Calu3 (cell line): ENCODE data around the gene TP63. TPM values are rescaled to one million over a fixed set of nuclear protein-coding genes. Genes with fewer than 3 reads are reported as not detected.

Experiments
- BruUV-seq: library from RNA; stranded (reverse); fragments of 400-500 nt; replicated peaks from 2 replicates; lab custom pipeline; 2021; lab: Mats Ljungman, UMichigan
- CTCF ChIA-PET: fragments of 300-600 bp; sonication (Branson Sonifier 250); formaldehyde crosslinking; loops from one replicate; lab custom pipeline; 2022; ENCODE audit warnings: antibody characterized with exemption; lab: Charles Lee
- DNase-seq: peaks from one replicate; pipeline ENCODE4 v3.0.0; 2022
- H3K27ac Mint-ChIP-seq: one replicate; pipeline ENCODE4 v1.8.0; 2022; ENCODE audit warnings: mixed read lengths; ENCODE audit not compliant: unreplicated experiment
- H3K27me3 Mint-ChIP-seq: one replicate; pipeline ENCODE4 v1.8.0; 2022; ENCODE audit warnings: mixed read lengths; ENCODE audit not compliant: unreplicated experiment
- H3K36me3 Mint-ChIP-seq: one replicate; pipeline ENCODE4 v1.8.0; 2022; ENCODE audit warnings: mild to moderate bottlenecking, moderate library complexity, mixed read lengths; ENCODE audit not compliant: insufficient read depth, unreplicated experiment
- H3K4me1 Mint-ChIP-seq: one replicate; pipeline ENCODE4 v1.8.0; 2022; ENCODE audit warnings: mild to moderate bottlenecking, low read depth, mixed read lengths; ENCODE audit not compliant: unreplicated experiment
- H3K4me3 Mint-ChIP-seq: one replicate; pipeline ENCODE4 v1.8.0; 2022; ENCODE audit warnings: mild to moderate bottlenecking, low read depth, moderate library complexity, mixed read lengths; ENCODE audit not compliant: unreplicated experiment
- H3K9me3 Mint-ChIP-seq: one replicate; pipeline ENCODE4 v1.8.0; 2022; ENCODE audit warnings: low read depth, mixed read lengths; ENCODE audit not compliant: unreplicated experiment
- CTCF ChIP-seq: fragments of 200-600 bp; IDR thresholded peaks from one replicate; pipeline ENCODE4 v1.8.0; 2022; ENCODE audit warnings: antibody characterized with exemption; ENCODE audit not compliant: unreplicated experiment
- intact Hi-C: fragments of 100-400 bp; cut with micrococcal nuclease; formaldehyde crosslinking; loops from one replicate; pipeline ENCODE4 v1.10.0; 2022; ENCODE audit not compliant: unreplicated experiment
- total RNA-seq: library from RNA; stranded (reverse); gene quantifications from 2 replicates; pipeline ENCODE4 v1.2.3, GENCODE V29; 2022

Gene TP63
- total RNA-seq, 1 experiment from 2014 or later: not detected

- Mint-ChIP-seq H3K27me3 (no peaks in the 10 kb centered on the region), H3K4me3 (no peak overlapping the region), H3K4me1 (no peaks in the 10 kb centered on the region), H3K36me3 (no peaks in the 10 kb centered on the region), H3K9me3 (no peaks in the 10 kb centered on the region), H3K27ac (no peak overlapping the region)
- no peak for DNase-seq
- intact Hi-C loops: no loop called here
- CTCF ChIA-PET: no interaction called here
- TF ChIP-seq CTCF: no peak
- no TSS peak for BruUV-seq
These were observed 238.0 kb downstream of the TP63 start for GRCh38 chr3:189869165-189869564.

GRCh38 chr3:189871418-189871817 lies 240.2 kb downstream of the TP63 start:
- intact Hi-C loops: no loop called here
- no peaks in the 10 kb centered on the region for H3K9me3 Mint-ChIP-seq
- BruUV-seq: no TSS peak
- no peaks in the 10 kb centered on the region for H3K27me3 Mint-ChIP-seq
- H3K36me3 Mint-ChIP-seq: no peaks in the 10 kb centered on the region
- TF ChIP-seq CTCF: no peak
- H3K4me3 Mint-ChIP-seq: no peak overlapping the region
- no peak overlapping the region for H3K27ac Mint-ChIP-seq
- CTCF ChIA-PET: interaction anchor here (0.6 kb wide), 1 partner anchor 1075 kb away, joined by 3 read pairs; no protein-coding TSS in a partner anchor
- DNase-seq: no peak
- no peaks in the 10 kb centered on the region for H3K4me1 Mint-ChIP-seq

- no peaks in the 10 kb centered on the region for H3K36me3 Mint-ChIP-seq
- intact Hi-C loops: no loop called here
- H3K4me3 Mint-ChIP-seq: no peak overlapping the region
- no peak overlapping the region for H3K27ac Mint-ChIP-seq
- H3K4me1 Mint-ChIP-seq: peaks cover 15% of the 10 kb centered on the region
- no peaks in the 10 kb centered on the region for H3K27me3 Mint-ChIP-seq
- BruUV-seq: no TSS peak
- CTCF ChIA-PET: interaction anchor here (0.7 kb wide), 1 partner anchor 78 kb away, joined by 4 read pairs; no protein-coding TSS in a partner anchor
- H3K9me3 Mint-ChIP-seq: no peaks in the 10 kb centered on the region
- no peak for TF ChIP-seq CTCF
- DNase-seq: no peak
These were observed 252.0 kb downstream of the TP63 start for GRCh38 chr3:189883113-189883753.

GRCh38 chr3:189890496-189890895 lies 259.3 kb downstream of the TP63 start:
- CTCF ChIA-PET: no interaction called here
- intact Hi-C loops: no loop called here
- DNase-seq: no peak
- no peaks in the 10 kb centered on the region for H3K36me3 Mint-ChIP-seq
- no peaks in the 10 kb centered on the region for H3K4me1 Mint-ChIP-seq
- BruUV-seq: no TSS peak
- no peak overlapping the region for H3K4me3 Mint-ChIP-seq
- H3K9me3 Mint-ChIP-seq: no peaks in the 10 kb centered on the region
- H3K27ac Mint-ChIP-seq: no peak overlapping the region
- H3K27me3 Mint-ChIP-seq: no peaks in the 10 kb centered on the region
- TF ChIP-seq CTCF: no peak
